HG02610 (cell line): ENCODE data around the gene DMBT1.
"Not testable (repeated sequence)": the region's sequence is repeated elsewhere in the genome, so short reads cannot be mapped to it uniquely, and the experiment has no call there.

Experiments
- ATAC-seq: cut with Tn5 transposase; IDR thresholded peaks from one replicate; pipeline ENCODE4 v1.9.1; 2021; ENCODE audit warnings: mild to moderate bottlenecking, moderate library complexity; ENCODE audit not compliant: unreplicated experiment

Gene DMBT1

GRCh38 chr10:122577311-122577885 lies 16.8 kb downstream of the DMBT1 start:
- ATAC-seq: no peak

GRCh38 chr10:122586070-122586469 lies 25.5 kb downstream of the DMBT1 start:
- not testable (repeated sequence) for ATAC-seq

GRCh38 chr10:122587098-122587760 lies 26.7 kb downstream of the DMBT1 start:
- ATAC-seq: no peak

GRCh38 chr10:122588381-122588780 lies 27.8 kb downstream of the DMBT1 start:
- ATAC-seq: no peak

GRCh38 chr10:122590153-122590552 lies 29.6 kb downstream of the DMBT1 start:
- ATAC-seq: no peak

- ATAC-seq: no peak
Observed at GRCh38 chr10:122591736-122592135, 31.2 kb downstream of the DMBT1 start.

GRCh38 chr10:122592161-122592560 lies 31.6 kb downstream of the DMBT1 start:
- no peak for ATAC-seq

- ATAC-seq: no peak
Observed at GRCh38 chr10:122617476-122618270, 57.1 kb downstream of the DMBT1 start.

- ATAC-seq: no peak
Observed at GRCh38 chr10:122618461-122619165, 58.1 kb downstream of the DMBT1 start.

- not testable (repeated sequence) for ATAC-seq
Observed at GRCh38 chr10:122620961-122621360, 60.4 kb downstream of the DMBT1 start.

GRCh38 chr10:122624546-122624945 lies 64.0 kb downstream of the DMBT1 start:
- no peak for ATAC-seq

- no peak for ATAC-seq
Observed at GRCh38 chr10:122630526-122630925, 70.0 kb downstream of the DMBT1 start.

- ATAC-seq: no peak
Observed at GRCh38 chr10:122632031-122632430, 71.5 kb downstream of the DMBT1 start.

GRCh38 chr10:122632576-122632975 lies 72.0 kb downstream of the DMBT1 start:
- ATAC-seq: no peak

- ATAC-seq: no peak
Observed at GRCh38 chr10:122636953-122637352, 76.4 kb downstream of the DMBT1 start.

- no peak for ATAC-seq
Observed at GRCh38 chr10:122637376-122637775, 76.8 kb downstream of the DMBT1 start.

GRCh38 chr10:122638106-122638505 lies 77.6 kb downstream of the DMBT1 start:
- ATAC-seq: no peak

GRCh38 chr10:122639801-122640200 lies 79.2 kb downstream of the DMBT1 start:
- ATAC-seq: no peak

- ATAC-seq: no peak
Observed at GRCh38 chr10:122640921-122641320, 80.4 kb downstream of the DMBT1 start.

- no peak for ATAC-seq
Observed at GRCh38 chr10:122642726-122643605, 82.4 kb downstream of the DMBT1 start.
